ENCODE measurements around the gene EMSY.
A peak's percentile ranks its signal among the peaks of the same experiment; 100 is the strongest.
"Not testable (repeated sequence)": the region's sequence is repeated elsewhere in the genome, so short reads cannot be mapped to it uniquely, and the experiment has no call there.

EMSY gene

DNA sequence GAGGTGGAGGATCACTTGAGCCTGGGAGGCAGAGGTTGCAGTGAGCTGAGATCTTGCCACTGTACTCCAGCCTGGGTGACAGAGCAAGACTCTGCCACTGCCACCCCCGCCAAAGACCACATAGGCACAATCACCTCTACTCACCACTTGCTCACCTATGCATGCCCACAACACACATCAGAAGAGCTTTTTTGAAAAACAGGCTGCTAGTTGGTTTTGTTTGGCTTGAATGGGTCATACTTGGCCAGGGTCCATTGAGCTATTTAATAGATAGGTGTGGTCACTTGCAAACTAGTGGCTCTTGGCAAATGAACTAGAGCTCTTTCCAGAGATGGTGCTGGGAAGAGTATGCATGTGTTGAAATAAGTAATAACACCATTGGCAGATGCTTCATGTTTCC lies 80.1 kb downstream of the EMSY start:
- DNase-seq = no peak

DNA sequence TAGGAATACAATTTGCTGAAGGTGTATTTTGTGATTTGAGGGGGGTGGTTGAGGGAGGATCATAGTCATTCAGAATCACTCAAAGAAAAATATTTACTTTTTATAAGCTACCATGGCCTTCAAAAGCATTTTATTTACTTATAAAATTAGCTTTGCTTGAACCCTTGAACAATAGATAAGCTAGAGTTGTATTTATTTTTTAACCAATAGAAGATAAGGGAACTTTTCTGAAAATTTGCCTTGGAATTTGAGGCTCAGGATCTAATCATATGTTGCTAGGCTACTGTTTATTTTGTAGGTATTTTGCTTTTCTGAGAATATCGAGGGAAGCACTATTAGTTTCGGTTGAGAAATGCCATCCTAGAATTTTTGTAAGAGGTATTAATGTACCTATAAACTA lies 82.1 kb downstream of the EMSY start:
- no peak for DNase-seq

DNA sequence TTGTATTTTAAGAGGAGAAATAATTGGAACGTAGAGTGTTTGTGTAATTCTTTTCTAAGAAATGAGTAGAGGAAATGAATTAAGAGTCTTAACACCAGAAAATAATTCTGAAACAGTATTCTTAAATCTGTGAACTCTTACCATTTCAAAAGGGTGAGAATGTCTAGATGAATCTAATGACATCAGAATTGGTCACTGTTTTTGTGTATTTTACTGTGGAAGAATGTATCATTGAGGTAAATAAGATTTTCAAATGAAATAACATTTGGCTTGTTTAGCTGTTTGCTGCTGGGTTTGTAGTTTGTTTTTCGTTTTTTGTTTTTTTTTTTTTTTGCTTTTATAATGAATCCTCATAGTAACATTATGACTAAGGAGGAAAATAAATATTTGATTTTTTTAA lies 97.6 kb downstream of the EMSY start:
- DNase-seq = no peak

DNA sequence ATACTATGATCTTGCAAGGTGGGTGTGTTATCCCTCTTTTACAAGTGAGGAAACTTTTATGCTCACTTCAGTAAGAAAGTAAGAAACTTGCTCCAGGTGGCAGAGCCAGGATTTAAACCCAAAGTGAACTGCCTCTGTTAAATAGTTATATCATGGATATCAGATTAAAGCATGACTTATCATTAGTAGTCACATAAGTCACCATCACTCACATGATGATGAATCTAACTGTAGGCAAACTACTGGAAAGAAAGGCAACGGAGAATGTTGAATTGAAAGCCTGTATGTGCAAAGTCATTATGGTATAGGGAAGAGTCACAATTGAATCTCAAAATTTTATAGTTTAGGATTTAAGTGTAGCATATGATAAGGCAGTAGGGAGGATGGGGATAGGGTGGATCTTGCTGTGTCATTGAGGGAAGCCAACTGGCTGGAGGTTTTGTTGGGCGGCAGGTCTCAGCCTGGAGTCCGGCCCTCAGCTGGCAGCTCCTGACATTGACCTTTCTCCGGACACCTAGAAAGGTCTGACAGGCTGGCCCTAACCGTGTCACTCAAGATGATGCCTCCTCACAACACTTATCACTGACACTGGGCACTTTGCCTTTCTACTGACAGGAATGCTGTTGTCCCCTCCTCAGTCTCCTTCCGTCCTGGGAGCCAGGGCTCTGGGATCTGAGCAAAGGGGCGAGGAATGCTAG lies 98.3 kb downstream of the EMSY start:
- DNase-seq = no peak

DNA sequence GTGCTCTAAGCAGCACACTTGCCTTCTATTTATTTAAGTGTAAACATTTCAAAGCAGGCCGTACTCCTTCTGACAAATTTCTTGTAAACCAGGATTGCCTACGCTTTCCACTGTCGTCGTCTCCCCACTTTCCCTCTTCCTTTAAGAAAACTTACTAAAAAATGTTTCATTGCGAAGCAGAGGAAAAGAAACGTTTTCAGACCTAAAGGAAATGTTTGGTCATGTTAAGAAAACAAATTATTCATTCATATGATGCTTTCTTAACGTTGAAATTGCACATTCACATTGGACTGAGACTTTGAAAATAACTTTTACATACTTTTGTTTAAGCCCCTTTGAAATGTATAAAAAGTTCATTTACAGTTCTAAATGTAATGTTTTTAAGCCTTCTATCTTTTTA lies 106.0 kb downstream of the EMSY start:
- DNase-seq = no peak

DNA sequence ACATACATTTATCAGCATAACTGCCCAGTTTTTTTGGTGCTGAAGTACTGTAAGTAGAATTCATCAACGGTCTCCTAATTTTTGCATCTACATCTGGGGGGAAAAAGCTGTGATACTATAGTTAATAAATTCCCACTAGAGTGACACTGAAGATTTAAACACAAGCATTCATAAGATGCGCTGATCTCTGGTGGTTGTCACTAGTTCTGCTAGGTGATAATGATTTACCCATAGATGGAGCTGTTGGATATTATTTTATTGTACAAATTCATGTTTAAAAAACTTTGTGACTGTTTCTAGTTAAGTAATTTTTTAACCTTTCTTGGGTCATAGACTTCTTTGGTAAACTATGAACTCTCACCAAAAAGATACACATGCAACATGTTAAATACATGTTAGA lies 106.6 kb downstream of the EMSY start:
- peak; percentile 12 for DNase-seq

DNA sequence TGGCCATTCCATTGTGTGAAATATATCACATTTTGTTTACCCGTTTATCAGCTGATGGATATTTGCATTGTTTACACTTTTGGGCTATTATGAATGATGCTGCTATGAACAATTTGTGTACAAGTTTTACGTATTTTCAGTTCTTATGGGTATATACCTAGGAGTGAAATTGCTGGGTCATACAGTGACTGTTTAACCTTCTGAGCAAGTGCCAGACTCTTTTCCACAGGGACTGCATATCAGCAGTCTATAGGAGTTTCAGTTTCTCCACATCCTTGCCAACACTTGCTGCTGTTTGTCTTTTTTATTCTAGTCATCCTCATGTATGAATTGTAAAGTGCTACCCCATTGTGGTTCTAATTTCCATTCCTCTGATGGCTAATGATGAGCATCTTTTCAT lies 108.2 kb downstream of the EMSY start:
- DNase-seq = no peak

DNA sequence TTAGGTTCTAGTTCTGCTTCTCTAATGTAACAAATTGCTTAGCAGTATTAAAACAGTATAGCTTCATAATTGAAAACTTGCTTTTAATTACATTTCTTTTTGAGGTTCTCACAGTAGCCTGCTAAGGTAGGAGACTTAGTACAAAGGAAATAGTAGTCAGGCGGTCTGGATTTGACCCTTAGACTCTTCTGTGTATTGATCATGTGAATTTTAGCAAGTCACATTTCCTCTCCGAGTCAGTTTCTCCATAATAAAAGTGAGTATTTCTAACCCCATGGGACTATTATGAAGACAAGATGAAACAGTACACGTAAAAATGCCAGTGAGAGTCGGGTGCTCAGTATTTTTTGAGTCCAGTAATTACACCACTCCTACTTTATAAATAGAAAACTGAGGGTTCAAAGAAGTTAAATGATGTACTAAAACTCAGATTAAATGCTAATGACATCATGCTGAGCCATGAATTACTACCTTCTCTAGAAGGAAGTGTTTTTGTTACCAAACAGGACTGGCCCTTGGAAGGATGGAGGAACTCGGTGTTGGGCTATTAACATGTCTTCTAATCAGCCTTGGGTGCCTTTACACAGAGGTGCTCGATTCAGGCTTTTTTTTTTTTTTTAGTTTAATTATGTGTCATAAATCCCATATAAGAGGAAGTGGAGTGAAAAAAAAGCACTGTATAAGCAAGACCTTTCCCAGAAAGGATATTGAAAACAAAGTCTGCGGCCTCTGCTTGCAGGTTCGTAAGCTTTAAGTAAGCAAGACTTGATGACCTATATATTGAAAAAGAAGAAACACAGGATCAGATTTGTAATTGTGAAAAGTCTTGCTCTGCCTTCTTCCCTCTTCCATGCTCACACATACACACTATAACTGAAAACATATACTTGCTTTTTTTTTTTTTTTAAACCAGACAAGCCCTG lies 109.0 kb downstream of the EMSY start:
- DNase-seq = no peak

DNA sequence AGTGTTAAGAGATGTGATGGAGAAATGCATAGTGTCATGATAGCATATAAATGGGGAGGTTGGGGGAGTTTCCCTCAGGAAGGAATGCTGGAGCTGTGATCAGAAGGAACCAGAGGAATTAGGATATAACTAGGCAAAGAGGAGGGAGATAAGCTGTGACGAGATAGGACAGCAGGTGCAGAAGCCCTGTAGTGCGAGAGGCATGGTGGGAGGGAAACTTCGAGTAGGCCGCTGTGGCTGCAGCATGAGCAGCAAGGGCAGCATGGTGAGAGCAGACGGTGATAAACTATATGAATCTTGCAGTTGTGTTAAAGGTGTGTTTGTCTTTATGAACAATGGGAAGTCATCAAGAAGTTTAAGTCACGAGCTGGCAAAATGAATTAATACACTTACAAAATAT lies 109.9 kb downstream of the EMSY start:
- DNase-seq = no peak

DNA sequence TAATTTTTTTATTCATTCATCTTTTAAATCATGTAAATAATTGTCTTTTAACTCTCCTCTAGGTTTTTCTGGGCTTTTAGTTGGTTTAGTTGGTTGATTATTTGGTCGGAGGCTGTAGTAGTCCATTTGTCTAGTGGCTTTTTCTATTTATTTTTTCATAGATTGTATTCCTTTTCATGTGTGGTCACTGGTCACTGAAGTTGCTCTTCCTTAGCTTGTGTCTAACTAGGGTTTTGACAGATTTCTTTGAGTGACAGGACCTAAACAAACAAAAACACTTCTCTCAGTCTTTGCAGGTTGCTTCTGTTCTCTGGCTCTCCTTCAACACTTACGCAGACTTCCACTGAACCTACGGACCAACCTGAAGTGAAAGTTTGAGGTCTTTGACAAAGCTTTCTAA lies 112.6 kb downstream of the EMSY start:
- no peak for DNase-seq

DNA sequence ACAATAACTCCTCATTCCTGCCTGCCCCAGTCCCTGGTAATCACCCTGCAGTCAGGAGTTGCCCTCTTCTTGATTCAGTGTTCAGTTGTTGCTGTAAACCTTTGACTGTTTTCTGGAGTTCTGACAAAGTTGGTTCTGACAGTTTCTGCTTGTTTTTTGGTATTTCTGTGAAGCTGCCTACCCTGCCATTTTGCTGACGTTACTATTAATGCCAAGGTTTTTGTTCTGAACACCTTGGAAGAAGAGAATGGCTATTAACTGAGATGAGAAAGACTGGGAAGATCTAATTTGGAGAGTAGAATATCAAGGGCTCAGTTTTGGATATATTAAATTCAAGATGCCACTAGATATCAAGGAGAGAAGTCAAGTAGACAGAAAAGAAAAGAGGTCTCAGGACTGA lies 113.7 kb downstream of the EMSY start:
- DNase-seq = no peak

DNA sequence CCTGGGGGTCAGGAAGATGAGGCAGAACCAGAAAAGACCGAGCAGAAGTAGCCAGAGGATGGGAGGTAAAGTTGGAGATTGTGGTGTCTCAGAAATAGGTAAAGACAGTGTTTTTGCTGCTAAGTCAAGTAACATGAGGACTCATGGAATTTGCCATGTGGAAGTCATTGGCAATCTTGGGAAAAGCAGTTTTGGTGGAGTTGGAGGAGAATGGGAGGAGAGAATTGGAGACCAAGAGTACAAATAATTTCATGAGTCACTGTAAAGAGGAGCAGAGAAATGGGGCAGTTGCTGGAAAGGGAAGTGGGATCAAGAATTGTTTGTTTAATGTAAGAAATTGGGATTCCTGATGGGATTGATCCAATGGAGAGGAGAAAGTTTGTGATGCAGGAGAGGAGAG lies 114.1 kb downstream of the EMSY start:
- DNase-seq = no peak

DNA sequence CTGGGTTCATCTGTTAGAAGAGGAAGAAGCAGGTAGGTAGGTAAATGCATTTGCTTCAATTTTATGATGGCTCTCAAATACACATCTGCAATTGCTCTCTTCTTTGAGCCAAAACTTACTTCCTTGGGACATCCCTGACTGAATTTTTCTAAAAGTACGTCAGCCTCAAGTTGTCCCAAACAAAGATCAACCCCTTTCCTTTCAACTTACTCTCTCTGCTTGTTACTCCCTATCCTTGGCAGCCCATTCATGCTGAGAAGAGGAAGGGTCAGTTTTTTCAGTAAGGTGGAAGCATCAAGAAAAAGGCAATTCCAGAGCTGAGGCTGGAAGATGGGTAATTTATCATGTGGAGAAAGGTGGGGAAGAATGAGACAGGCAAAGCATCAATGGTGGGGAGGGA lies 114.5 kb downstream of the EMSY start:
- no peak for DNase-seq

DNA sequence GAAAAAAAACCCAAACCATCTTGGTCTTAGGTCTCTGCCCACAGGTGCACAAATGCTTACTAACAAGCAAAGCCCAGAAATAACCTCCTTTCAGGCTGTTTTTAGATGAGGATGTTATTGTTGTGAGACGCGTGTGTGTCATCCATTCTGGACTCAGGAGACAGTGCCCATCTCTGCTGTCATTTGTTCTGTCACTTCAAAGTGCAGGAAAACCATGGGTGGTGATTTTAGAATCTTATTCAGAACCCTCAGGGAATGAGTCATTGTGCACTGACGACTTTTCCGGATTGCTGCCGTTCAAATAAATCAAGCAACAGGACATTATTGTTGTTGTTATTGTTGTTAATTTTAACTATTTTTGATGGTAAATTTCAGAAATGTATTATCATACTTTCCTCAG lies 115.4 kb downstream of the EMSY start:
- DNase-seq = no peak

DNA sequence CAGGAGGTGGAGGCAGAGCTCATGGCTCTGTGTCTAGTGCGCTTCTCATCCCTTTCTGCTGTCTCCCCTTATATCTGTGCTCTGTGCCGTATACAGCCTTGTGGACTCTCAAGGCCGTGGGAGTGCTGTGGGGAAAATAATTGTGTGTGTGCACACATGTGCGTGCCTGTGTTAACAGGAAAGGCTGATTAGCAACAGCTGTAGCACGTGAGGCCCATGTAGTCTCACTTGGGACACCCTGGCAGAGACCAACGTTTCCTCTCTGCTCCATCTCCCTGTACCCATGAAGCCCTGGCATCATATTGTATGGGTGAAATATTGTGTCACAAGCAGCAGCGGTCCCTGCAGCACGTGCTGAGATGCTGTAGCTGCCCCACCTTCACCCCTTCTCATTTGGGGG lies 116.4 kb downstream of the EMSY start:
- no peak for DNase-seq

DNA sequence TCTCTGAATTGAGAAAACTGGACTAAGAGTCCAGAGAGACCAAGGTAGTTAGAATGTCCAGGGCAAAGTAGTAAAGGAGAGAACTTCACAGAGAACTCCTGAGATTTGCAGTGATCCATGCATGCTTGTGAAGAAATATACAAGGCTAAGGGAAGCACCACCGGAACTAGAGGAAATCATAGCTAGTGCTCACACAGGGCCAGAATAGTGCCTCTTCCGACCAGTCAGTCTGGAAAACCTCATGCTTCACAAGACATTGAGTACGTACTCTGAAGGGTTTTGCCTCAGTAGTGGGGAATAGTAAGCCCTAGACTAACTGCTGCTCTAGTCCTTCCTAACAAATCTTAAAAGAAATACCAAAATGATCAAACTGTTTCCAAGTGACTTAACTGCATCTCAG lies 117.7 kb downstream of the EMSY start:
- DNase-seq = no peak

DNA sequence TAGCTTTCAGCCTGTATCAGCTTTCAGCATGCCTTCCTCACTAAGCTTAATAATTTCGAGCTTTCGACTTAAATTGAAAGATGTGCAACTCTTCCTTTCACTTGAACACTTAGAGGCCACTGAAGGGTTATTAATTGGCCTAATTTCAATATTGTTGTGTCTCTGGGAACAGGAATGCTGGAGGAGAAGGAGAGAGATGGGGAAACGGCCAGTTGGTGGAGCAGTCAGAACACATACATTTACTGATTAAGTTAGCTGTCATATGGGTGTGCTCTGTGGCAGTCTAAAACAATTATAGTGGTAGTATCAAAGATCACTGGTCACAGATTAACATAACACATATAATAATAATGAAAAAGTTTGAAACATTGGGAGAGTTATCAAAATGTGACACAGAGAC lies 119.5 kb downstream of the EMSY start:
- DNase-seq = no peak

DNA sequence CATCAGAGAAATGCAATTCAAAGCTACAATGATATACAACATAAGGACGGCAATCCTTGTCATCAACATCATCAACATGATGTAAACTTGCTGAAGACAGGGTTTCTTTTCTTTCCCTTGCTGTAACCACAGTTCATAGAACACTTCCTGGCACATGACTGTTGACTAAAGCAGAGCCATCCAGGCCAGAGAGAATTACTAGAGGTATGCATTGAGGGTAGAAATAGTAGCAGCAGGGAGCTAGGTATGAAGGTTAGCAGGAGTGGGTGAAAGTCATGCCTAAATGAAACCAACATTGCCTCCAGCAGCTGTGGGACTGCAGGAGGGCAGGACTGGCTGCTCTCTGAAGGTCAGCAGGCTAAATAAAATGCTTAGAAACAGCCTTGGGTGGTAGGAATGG lies 122.0 kb downstream of the EMSY start:
- no peak for DNase-seq

DNA sequence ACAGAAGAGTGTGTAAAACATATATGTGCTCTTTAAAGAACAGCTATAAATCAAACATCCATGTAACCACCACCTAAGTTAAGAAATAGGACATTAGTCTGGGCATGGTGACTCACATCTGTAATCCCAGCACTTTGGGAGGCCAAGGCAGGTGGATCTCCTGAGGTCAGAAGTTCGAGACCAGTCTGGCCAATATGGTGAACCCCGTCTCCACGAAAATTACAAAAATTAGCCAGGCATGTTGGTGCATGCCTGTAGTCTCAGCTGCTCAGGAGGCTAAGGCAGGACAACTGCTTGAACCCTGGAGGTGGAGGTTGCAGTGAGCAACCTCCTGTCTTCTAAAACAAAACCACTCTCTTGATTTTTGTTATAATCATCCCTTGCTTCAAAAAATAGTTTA lies 122.4 kb downstream of the EMSY start:
- DNase-seq = no peak

DNA sequence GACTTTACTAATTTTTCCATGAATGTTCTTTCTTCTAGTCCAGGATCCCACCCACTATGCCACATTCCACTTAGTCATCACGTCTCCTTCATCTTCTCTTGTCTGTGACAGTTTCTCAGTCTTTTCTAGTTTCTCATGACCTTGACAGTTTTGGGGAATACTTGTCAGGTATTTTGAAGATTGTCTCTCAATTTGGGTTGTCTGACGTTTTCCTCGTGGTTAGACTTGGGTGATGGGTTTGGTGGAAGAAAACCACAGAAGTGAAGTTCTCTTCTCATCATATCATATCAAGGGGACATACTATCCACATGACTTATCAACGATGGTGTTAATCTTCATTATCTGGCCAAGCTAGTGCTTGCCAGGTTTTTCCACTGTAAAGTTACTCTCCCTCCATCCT lies 123.3 kb downstream of the EMSY start:
- DNase-seq = no peak

DNA sequence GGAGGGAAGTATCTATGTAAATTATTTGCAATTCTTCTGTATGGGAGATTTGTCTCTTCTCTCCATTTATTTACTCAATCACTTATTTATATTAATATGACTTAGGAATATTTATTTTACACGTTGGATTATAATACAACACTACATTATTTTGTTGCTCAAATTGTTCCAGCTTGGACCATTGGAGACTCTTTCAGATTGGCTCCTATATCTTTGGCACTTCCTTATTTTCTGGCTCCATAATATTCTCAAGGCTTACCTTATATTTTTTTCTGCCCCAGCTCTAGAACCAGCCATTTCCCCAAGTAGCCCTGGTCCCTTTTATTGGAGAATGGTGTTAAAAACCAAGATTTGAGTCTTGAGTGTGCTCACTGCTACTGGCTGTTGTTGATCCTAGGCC lies 123.8 kb downstream of the EMSY start:
- DNase-seq = no peak

DNA sequence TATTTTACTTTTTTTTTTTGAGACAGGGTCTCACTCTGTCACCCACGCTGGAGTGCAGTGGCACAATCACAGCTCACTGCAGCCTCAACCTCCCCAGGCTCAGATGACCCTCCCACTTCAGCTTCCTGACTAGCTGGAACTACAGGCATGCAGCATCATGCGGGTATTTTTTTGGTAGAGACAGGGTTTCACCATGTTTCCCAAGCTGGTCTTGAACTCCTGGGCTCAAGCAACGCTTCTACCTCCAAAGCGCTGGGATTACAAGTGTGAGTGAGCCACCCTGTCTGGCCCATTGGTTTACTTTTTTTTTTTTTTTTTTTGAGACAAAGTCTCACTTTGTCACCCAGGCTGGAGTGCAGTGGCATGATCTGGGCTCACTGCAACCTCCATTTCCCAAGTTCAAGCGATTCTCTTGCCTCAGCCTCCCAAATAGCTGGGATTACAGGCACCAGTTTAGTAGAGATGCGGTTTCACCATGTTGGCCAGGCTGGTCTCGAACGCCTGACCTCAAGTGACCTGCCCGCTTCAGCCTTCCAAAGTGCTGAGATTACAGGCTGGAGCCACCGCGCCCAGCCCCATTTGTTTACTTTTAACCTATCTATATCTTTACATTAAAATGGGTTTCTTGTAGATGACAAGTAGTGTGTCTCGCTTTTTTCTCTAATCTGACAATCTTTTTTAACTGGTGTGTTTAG lies 127.5 kb downstream of the EMSY start:
- not testable (repeated sequence) for DNase-seq

DNA sequence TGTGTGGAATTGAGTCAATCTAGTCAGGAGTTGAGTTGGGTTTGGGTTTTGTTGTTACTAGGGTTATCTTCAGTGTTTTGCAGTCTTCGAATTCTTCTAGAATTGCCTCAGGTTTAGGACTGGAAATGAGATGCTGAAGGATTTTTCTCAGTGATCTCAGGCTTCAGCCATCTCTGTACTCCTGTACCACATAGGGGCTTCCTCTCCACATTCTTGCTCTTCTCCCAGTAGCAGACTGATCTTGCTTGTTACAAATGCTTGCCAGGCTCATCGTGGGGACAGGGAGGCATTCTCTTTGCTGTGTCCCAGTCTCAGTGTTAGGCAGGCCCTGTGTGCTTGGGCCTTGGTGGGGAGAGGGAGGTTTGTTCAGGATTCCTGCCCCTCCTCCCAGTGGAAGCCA lies 129.6 kb downstream of the EMSY start:
- DNase-seq = no peak

DNA sequence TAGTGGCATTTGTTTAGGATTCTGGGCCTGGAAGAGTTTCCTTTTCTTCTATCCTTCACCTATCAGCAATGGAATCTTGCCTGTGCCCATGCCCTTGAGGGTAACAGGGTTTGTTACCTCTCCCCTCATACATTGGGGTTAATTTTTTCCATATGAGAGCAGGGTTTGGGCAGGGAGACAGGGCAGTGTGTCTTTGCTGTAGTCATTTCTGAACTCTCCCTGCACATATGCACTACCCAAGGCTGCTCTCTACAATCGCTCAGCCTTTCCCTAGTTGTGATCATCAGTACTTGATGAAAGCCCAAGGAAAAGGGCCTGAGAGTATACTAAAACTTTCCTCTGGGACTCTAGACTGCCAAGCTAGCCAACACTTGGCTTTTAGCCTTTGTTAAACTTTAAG lies 130.1 kb downstream of the EMSY start:
- no peak for DNase-seq

Measured in eye (tissue), 1 donor.